Neural crest cell (in vitro differentiated cells): ENCODE data around the gene NXPH4. TPM values are rescaled to one million over a fixed set of nuclear protein-coding genes. Genes with fewer than 3 reads are reported as not detected.

ENCODE experiments used
- DNase-seq: peaks from one replicate; pipeline ENCODE4 v3.0.0; 2021; ENCODE audit warnings: low read depth, mixed read lengths, low spot score
- H3K27ac Mint-ChIP-seq: one replicate; pipeline ENCODE4 v1.8.0; 2021; ENCODE audit warnings: mild to moderate bottlenecking, mixed read lengths; ENCODE audit not compliant: unreplicated experiment
- H3K27me3 Mint-ChIP-seq: 2 replicates; pipeline ENCODE4 v1.8.0; 2021; ENCODE audit warnings: low read depth, mild to moderate bottlenecking, mixed read lengths
- H3K36me3 Mint-ChIP-seq: 2 replicates; pipeline ENCODE4 v1.8.0; 2021; ENCODE audit warnings: low read depth, mild to moderate bottlenecking, mixed read lengths
- H3K4me1 Mint-ChIP-seq: 2 replicates; pipeline ENCODE4 v1.8.0; 2021; ENCODE audit warnings: mixed read lengths
- H3K4me3 Mint-ChIP-seq: one replicate; pipeline ENCODE4 v1.8.0; 2021; ENCODE audit warnings: mild to moderate bottlenecking, mixed read lengths
- H3K9me3 Mint-ChIP-seq: 2 replicates; pipeline ENCODE4 v1.8.0; 2021; ENCODE audit warnings: mixed read lengths
- CTCF ChIP-seq: fragments of 200-600 bp; sonication (generic); conservative IDR thresholded peaks from 2 replicates; pipeline ENCODE4 v1.5.0; 2021; ENCODE audit warnings: antibody characterized with exemption, mild to moderate bottlenecking
- total RNA-seq: library from RNA; stranded (reverse); gene quantifications from 2 replicates; pipeline ENCODE4 v1.2.1, GENCODE V29; 2021

NXPH4 gene
- total RNA-seq, 1 donor from 2014 or later = 0.91 TPM

GRCh38 chr12:57183939-57184725, 32.5 kb upstream of the NXPH4 start:
- Mint-ChIP-seq H3K9me3 (no peaks in the 10 kb centered on the region), H3K4me3 (no peak overlapping the region), H3K27me3 (no peaks in the 10 kb centered on the region), H3K4me1 (peaks cover 6% of the 10 kb centered on the region), H3K36me3 (peaks cover 6% of the 10 kb centered on the region), H3K27ac (no peak overlapping the region)
- TF ChIP-seq CTCF = no peak
- no peak for DNase-seq

- Mint-ChIP-seq H3K9me3 (no peaks in the 10 kb centered on the region), H3K27me3 (no peaks in the 10 kb centered on the region), H3K4me1 (peaks cover 6% of the 10 kb centered on the region), H3K4me3 (no peak overlapping the region), H3K27ac (no peak overlapping the region), H3K36me3 (peaks cover 4% of the 10 kb centered on the region)
- TF ChIP-seq CTCF = no peak
- no peak for DNase-seq
These were observed 31.2 kb upstream of the NXPH4 start for GRCh38 chr12:57185403-57185802.

- H3K4me3 Mint-ChIP-seq = no peak overlapping the region
- H3K36me3 Mint-ChIP-seq = peaks cover 4% of the 10 kb centered on the region
- no peaks in the 10 kb centered on the region for H3K27me3 Mint-ChIP-seq
- peaks cover 6% of the 10 kb centered on the region for H3K4me1 Mint-ChIP-seq
- no peak for TF ChIP-seq CTCF
- no peak for DNase-seq
- H3K27ac Mint-ChIP-seq = no peak overlapping the region
- no peaks in the 10 kb centered on the region for H3K9me3 Mint-ChIP-seq
These were observed 30.6 kb upstream of the NXPH4 start for GRCh38 chr12:57185906-57186508.

GRCh38 chr12:57187222-57188089, 29.1 kb upstream of the NXPH4 start:
- H3K27ac Mint-ChIP-seq = peak overlapping the region; percentile 12
- no peaks in the 10 kb centered on the region for H3K27me3 Mint-ChIP-seq
- H3K36me3 Mint-ChIP-seq = peaks cover 15% of the 10 kb centered on the region
- H3K9me3 Mint-ChIP-seq = peaks cover 4% of the 10 kb centered on the region
- DNase-seq = no peak
- no peak overlapping the region for H3K4me3 Mint-ChIP-seq
- TF ChIP-seq CTCF = no peak
- peaks cover 6% of the 10 kb centered on the region for H3K4me1 Mint-ChIP-seq

- H3K4me1 Mint-ChIP-seq = peaks cover under 1% of the 10 kb centered on the region
- no peak overlapping the region for H3K27ac Mint-ChIP-seq
- no peak overlapping the region for H3K4me3 Mint-ChIP-seq
- peaks cover 4% of the 10 kb centered on the region for H3K9me3 Mint-ChIP-seq
- no peak for TF ChIP-seq CTCF
- DNase-seq = no peak
- no peaks in the 10 kb centered on the region for H3K27me3 Mint-ChIP-seq
- H3K36me3 Mint-ChIP-seq = peaks cover 13% of the 10 kb centered on the region
These were observed 28.5 kb upstream of the NXPH4 start for GRCh38 chr12:57188090-57188425.
